ENCODE data around the gene STK16.

- TF ChIP-seq, protein P1, sequence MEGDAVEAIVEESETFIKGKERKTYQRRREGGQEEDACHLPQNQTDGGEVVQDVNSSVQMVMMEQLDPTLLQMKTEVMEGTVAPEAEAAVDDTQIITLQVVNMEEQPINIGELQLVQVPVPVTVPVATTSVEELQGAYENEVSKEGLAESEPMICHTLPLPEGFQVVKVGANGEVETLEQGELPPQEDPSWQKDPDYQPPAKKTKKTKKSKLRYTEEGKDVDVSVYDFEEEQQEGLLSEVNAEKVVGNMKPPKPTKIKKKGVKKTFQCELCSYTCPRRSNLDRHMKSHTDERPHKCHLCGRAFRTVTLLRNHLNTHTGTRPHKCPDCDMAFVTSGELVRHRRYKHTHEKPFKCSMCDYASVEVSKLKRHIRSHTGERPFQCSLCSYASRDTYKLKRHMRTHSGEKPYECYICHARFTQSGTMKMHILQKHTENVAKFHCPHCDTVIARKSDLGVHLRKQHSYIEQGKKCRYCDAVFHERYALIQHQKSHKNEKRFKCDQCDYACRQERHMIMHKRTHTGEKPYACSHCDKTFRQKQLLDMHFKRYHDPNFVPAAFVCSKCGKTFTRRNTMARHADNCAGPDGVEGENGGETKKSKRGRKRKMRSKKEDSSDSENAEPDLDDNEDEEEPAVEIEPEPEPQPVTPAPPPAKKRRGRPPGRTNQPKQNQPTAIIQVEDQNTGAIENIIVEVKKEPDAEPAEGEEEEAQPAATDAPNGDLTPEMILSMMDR (IDR thresholded peaks at IDR 0.05 in 4 of 5, conservative IDR thresholded peaks at IDR 0.05 in 1 of 5) = no peak
- TF ChIP-seq POLR2A (IDR thresholded peaks at IDR 0.05) = no peak
Measured at GRCh38 chr2:219289195-219289536, 43.9 kb downstream of the STK16 start.
